Endothelial cell of umbilical vein (primary cell): ENCODE data around the gene CDC5L. TPM values are rescaled to one million over a fixed set of nuclear protein-coding genes. Genes with fewer than 3 reads are reported as not detected.

Experiments used
- BruUV-seq: library from RNA; stranded (reverse); fragments of 400-500 nt; replicated peaks from 2 replicates; lab custom pipeline; 2021; lab: Mats Ljungman, UMichigan
- CTCF ChIA-PET: fragments of 300-600, 350-600 bp; sonication (Branson Sonifier 250); formaldehyde crosslinking; loops from one replicate; lab custom pipeline; 2021; ENCODE audit warnings: antibody characterized with exemption, inconsistent platforms; lab: Charles Lee
- POLR2A ChIA-PET: fragments of 300-600, 350-600 bp; sonication (Branson Sonifier 250); formaldehyde crosslinking; loops from one replicate; lab custom pipeline; 2021; ENCODE audit warnings: antibody characterized with exemption, inconsistent platforms; lab: Charles Lee
- DNase-seq: peaks from one replicate; pipeline ENCODE4 v3.0.0-alpha.2; 2011; ENCODE audit warnings: low read depth, low spot score
- FAIRE-seq: peaks from 2 replicates; lab custom pipeline; 2011; peaks lifted over from hg19 to GRCh38; lab: Jason Lieb, UNC
- H2AFZ ChIP-seq: 2 replicates; pipeline ENCODE4 v1.6.0; 2012; ENCODE audit warnings: low read depth, low read length, control low read depth, inconsistent platforms
- H3K27ac ChIP-seq: 2 replicates; pipeline ENCODE4 v1.5.1; 2011; ENCODE audit warnings: low read depth, mild to moderate bottlenecking, control low read depth, low read length, moderate library complexity; ENCODE audit not compliant: insufficient read depth
- H3K27me3 ChIP-seq, 2 experiments: 2 replicates each; pipeline versions ENCODE4 v1.6.0 to v1.6.1; 2011; ENCODE audit warnings: low read length in 2 of 2, mixed read lengths in 1 of 2; ENCODE audit not compliant: control insufficient read depth in 2 of 2, insufficient read depth in 2 of 2
- H3K36me3 ChIP-seq, 2 experiments: 2 replicates in 1 of 2; 3 replicates in 1 of 2; pipeline ENCODE4 v1.5.1; 2011; ENCODE audit warnings: low read length in 2 of 2, mild to moderate bottlenecking in 1 of 2, moderate library complexity in 1 of 2; ENCODE audit not compliant: control insufficient read depth in 2 of 2, insufficient read depth in 2 of 2; ENCODE audit errors: extremely low read depth in 1 of 2
- H3K4me1 ChIP-seq: 3 replicates; pipeline ENCODE4 v1.5.1; 2011; ENCODE audit warnings: mild to moderate bottlenecking, low read length; ENCODE audit not compliant: control insufficient read depth, insufficient read depth; ENCODE audit errors: extremely low read depth
- H3K4me2 ChIP-seq: 2 replicates; pipeline ENCODE4 v1.6.1; 2011; ENCODE audit warnings: low read length, control low read depth, mixed read lengths; ENCODE audit not compliant: insufficient read depth
- H3K4me3 ChIP-seq, 3 experiments: fragments of 200-600 bp in 1 of 3; sonication (generic), shearing (Covaris generic) in 1 of 3; replicated peaks in 1 of 3; 2 replicates each; pipeline ENCODE4 v1.5.1; 2011 to 2016; ENCODE audit warnings: control low read depth in 3 of 3, low read length in 3 of 3, mild to moderate bottlenecking in 2 of 3, inconsistent platforms in 1 of 3, low read depth in 1 of 3, moderate library complexity in 1 of 3; ENCODE audit not compliant: insufficient read depth in 1 of 3
- H3K79me2 ChIP-seq: 2 replicates; pipeline ENCODE4 v1.6.0; 2012; ENCODE audit warnings: low read length, inconsistent platforms; ENCODE audit not compliant: control insufficient read depth, insufficient read depth
- H3K9ac ChIP-seq: replicated peaks from 2 replicates; pipeline ENCODE3; 2011; ENCODE audit warnings: low read length, control low read depth; ENCODE audit not compliant: insufficient read depth; ENCODE audit errors: extremely low read depth
- H3K9me1 ChIP-seq: replicated peaks from 3 replicates; pipeline ENCODE4 v1.6.0; 2011; ENCODE audit warnings: mild to moderate bottlenecking, low read length; ENCODE audit not compliant: control insufficient read depth, insufficient read depth; ENCODE audit errors: extremely low read depth
- H3K9me3 ChIP-seq: replicated peaks from 2 replicates; pipeline ENCODE4 v1.5.1; 2012; ENCODE audit warnings: low read length, inconsistent platforms; ENCODE audit not compliant: control insufficient read depth, insufficient read depth
- H4K20me1 ChIP-seq: replicated peaks from 2 replicates; pipeline ENCODE3; 2011; ENCODE audit warnings: mild to moderate bottlenecking, low read length; ENCODE audit not compliant: control insufficient read depth, insufficient read depth; ENCODE audit errors: extremely low read depth
- EZH2 ChIP-seq: IDR thresholded peaks from 2 replicates; pipeline ENCODE4 v1.6.1; 2012; ENCODE audit warnings: borderline replicate concordance, low read depth, mild to moderate bottlenecking, moderate library complexity, low read length, inconsistent platforms; ENCODE audit not compliant: severe bottlenecking
- FOS ChIP-seq: IDR thresholded peaks from 2 replicates; pipeline ENCODE4 v1.6.1; 2011; ENCODE audit warnings: mild to moderate bottlenecking, low read length, moderate library complexity, borderline replicate concordance; ENCODE audit not compliant: insufficient read depth
- GATA2 ChIP-seq: IDR thresholded peaks from 2 replicates; pipeline ENCODE4 v1.7.0; 2011; ENCODE audit warnings: low read depth, mild to moderate bottlenecking, moderate library complexity, mixed read lengths, low read length; ENCODE audit not compliant: insufficient read length, insufficient read depth
- JUN ChIP-seq: IDR thresholded peaks from 2 replicates; pipeline ENCODE4 v1.6.1; 2011; ENCODE audit warnings: borderline replicate concordance, low read depth; ENCODE audit not compliant: insufficient read length, insufficient read depth
- MYC ChIP-seq: IDR thresholded peaks from one replicate; pipeline ENCODE4 v1.6.1; 2011; ENCODE audit warnings: mild to moderate bottlenecking, low read depth, low read length
- POLR2AphosphoS5 ChIP-seq: IDR thresholded peaks from 2 replicates; pipeline ENCODE4 v1.6.1; 2012; ENCODE audit warnings: low read depth, mild to moderate bottlenecking, control low read depth, low read length, moderate library complexity; ENCODE audit not compliant: insufficient read depth
- dilution Hi-C: fragments of 300-500 bp; cut with MboI; formaldehyde crosslinking; loops from one replicate; pipeline ENCODE4 v1.15.0; 2019; ENCODE audit warnings: low sequenced_read_pairs; ENCODE audit not compliant: extremely low pct_ligation_motif_present
- intact Hi-C: fragments of 100-400 bp; cut with micrococcal nuclease; formaldehyde crosslinking; loops from one replicate; pipeline ENCODE4 v1.10.0; 2022
- polyA plus RNA-seq, 4 experiments: library from polyadenylated mRNA; depleted of rRNA in 3 of 4; stranded (reverse) in 3 of 4; unstranded in 1 of 4; fragments of >200 nt; gene quantifications; 2 replicates each; pipeline versions ENCODE4 v1.2.1 to v1.2.3, GENCODE V29; 2011 to 2012; ENCODE audit warnings: missing spikeins in 1 of 4
- total RNA-seq: library from RNA; stranded (reverse); gene quantifications from 2 replicates; pipeline ENCODE4 v1.2.3, GENCODE V29; 2021
- TF ChIP-seq, protein P1 (sequence below): IDR thresholded peaks from 2 replicates; pipeline ENCODE4 v1.6.1; 2011; ENCODE audit not compliant: insufficient read depth, insufficient read length
- TF ChIP-seq, protein P2 (sequence below), 2 donors: IDR thresholded peaks; 1 replicate in 1 of 2; 2 replicates in 1 of 2; pipeline ENCODE4 v1.5.1; 2011; ENCODE audit warnings: low read length in 2 of 2, mild to moderate bottlenecking in 2 of 2, moderate library complexity in 2 of 2, control low read depth in 1 of 2, inconsistent platforms in 1 of 2, low read depth in 1 of 2; ENCODE audit not compliant: insufficient read depth in 1 of 2; ENCODE audit errors: extremely low read depth in 1 of 2

CDC5L gene
- total and polyA plus RNA-seq, 2 donors (not counting 3 experiments of a cell fraction or from before 2014, with no cell fraction given) = 6.9 to 24.6 TPM

DNA sequence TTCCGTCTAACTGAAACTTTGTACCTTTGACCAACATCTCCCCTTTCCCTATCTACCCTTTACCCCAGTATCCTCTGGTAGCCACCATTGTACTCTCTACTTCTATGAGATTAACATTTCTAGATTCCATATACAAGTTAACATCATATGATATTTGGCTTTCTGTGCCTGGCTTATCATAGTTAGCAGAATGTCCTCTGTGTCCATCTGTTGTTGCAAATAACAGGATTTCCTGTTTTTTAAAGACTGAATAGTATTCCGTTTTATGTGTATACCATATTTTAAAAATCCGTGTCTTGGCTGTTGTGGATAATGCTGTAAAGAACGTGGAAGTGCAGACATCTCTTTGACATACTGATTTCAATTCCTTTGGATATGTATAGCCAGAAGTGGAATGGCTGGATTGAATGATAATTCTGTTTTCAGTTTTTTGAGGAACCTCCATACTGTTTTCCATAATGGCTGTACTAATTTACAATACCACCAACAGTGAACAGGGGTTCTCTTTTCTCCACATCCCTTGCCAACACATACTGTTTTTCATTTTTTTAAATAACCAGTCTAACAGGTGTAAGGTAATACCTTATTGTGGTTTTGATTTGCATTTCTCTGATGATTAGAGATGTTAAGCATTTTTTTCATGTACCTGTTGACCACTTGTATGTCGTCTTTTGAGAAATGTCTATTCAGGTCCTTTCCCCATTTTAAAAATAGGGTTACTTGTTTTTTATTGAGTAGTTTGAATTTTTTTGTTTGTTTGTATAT is 53.8 kb downstream of the CDC5L start:
- H3K27me3 ChIP-seq = no peaks in the 10 kb centered on the region
- DNase-seq = peak; percentile 53
- no peak overlapping the region for H3K9ac ChIP-seq
- H4K20me1 ChIP-seq = peaks cover 3% of the 10 kb centered on the region
- peaks cover 3% of the 10 kb centered on the region for H3K4me1 ChIP-seq
- dilution Hi-C loops = no loop called here
- POLR2A ChIA-PET = no interaction called here
- no peak overlapping the region for H2AFZ ChIP-seq
- intact Hi-C loops = no loop called here
- H3K4me2 ChIP-seq = no peak overlapping the region
- no peaks in the 10 kb centered on the region for H3K9me3 ChIP-seq
- H3K27ac ChIP-seq = no peak overlapping the region
- no peaks in the 10 kb centered on the region for H3K9me1 ChIP-seq
- no peak for TF ChIP-seq EZH2
- no peak for TF ChIP-seq GATA2
- no TSS peak for BruUV-seq
- FAIRE-seq = no peak
- CTCF ChIA-PET = interaction anchor here (1.2 to 1.6 kb wide), 2 partner anchors 12 to 28 kb away, joined by 3 read pairs; no protein-coding TSS in a partner anchor
- no peak overlapping the region for H3K4me3 ChIP-seq
- peaks cover 0 to 5% of the 10 kb centered on the region in 2 experiments for H3K36me3 ChIP-seq
- H3K79me2 ChIP-seq = peaks cover 13% of the 10 kb centered on the region

DNA sequence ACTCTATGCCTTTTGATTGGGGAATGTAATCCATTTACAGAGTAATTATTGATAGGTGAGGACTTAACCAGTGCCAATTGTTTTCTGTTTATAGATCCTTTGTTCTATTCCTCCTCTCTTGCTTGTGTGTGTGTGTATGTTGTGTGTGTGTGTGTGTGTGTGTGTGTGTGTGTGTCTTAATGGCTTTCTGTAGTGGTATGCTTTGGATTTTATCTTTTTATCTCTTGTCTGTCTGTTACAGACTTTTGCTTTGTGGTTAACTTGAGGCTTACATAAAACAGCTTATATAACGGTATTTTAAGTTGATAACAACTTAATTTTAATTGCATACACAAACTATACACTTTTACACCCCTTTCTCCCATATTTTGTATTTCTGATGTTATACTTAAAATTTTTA is 54.7 kb downstream of the CDC5L start:
- dilution Hi-C loops = no loop called here
- H3K9me3 ChIP-seq = no peaks in the 10 kb centered on the region
- no TSS peak for BruUV-seq
- ChIA-PET CTCF (interaction anchor here (0.9 kb wide), 1 partner anchor 28 kb away, joined by 3 read pairs; no protein-coding TSS in a partner anchor), POLR2A (no interaction called here)
- H2AFZ ChIP-seq = no peak overlapping the region
- TF ChIP-seq FOS (no peak), JUN (no peak), GATA2 (no peak), MYC (no peak), POLR2AphosphoS5 (no peak)
- TF ChIP-seq, protein P1, sequence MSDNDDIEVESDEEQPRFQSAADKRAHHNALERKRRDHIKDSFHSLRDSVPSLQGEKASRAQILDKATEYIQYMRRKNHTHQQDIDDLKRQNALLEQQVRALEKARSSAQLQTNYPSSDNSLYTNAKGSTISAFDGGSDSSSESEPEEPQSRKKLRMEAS = no peak
- TF ChIP-seq, protein P2, sequence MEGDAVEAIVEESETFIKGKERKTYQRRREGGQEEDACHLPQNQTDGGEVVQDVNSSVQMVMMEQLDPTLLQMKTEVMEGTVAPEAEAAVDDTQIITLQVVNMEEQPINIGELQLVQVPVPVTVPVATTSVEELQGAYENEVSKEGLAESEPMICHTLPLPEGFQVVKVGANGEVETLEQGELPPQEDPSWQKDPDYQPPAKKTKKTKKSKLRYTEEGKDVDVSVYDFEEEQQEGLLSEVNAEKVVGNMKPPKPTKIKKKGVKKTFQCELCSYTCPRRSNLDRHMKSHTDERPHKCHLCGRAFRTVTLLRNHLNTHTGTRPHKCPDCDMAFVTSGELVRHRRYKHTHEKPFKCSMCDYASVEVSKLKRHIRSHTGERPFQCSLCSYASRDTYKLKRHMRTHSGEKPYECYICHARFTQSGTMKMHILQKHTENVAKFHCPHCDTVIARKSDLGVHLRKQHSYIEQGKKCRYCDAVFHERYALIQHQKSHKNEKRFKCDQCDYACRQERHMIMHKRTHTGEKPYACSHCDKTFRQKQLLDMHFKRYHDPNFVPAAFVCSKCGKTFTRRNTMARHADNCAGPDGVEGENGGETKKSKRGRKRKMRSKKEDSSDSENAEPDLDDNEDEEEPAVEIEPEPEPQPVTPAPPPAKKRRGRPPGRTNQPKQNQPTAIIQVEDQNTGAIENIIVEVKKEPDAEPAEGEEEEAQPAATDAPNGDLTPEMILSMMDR (IDR thresholded peaks at IDR 0.05; ENCODE audit: extremely low read depth in 1 of 2, insufficient read depth in 1 of 2, low read depth in 1 of 2, low read length in 2 of 2) = no peak
- no peak overlapping the region for H3K4me3 ChIP-seq
- peaks cover 3% of the 10 kb centered on the region for H4K20me1 ChIP-seq
- peaks cover 3% of the 10 kb centered on the region for H3K4me1 ChIP-seq
- H3K9ac ChIP-seq = no peak overlapping the region
- H3K4me2 ChIP-seq = no peak overlapping the region
- DNase-seq (no peak), FAIRE-seq (no peak)
- no peak overlapping the region for H3K27ac ChIP-seq
- H3K36me3 ChIP-seq = peaks cover 3 to 5% of the 10 kb centered on the region in 2 experiments
- H3K9me1 ChIP-seq = no peaks in the 10 kb centered on the region
- intact Hi-C loops = no loop called here
- peaks cover 13% of the 10 kb centered on the region for H3K79me2 ChIP-seq
- H3K27me3 ChIP-seq = no peaks in the 10 kb centered on the region
